Cardiac muscle cell (in vitro differentiated cells and primary cell): ENCODE measurements around the gene SLC35E1. TPM values are rescaled to one million over a fixed set of nuclear protein-coding genes. Genes with fewer than 3 reads are reported as not detected.

Experiments
- DNase-seq, 2 donors: peaks; one replicate each; pipeline versions ENCODE4 v3.0.0 to v3.0.0-alpha.2; 2010 to 2017; ENCODE audit warnings: low read depth in 1 of 2, low spot score in 1 of 2
- H3K27ac ChIP-seq: fragments of 200-600 bp; sonication (generic); 2 replicates; pipeline ENCODE4 v1.5.1; 2016
- H3K27me3 ChIP-seq: fragments of 200-600 bp; sonication (generic); 2 replicates; pipeline ENCODE4 v1.6.0; 2016; ENCODE audit warnings: control low read depth
- H3K36me3 ChIP-seq: fragments of 200-600 bp; sonication (generic); 2 replicates; pipeline ENCODE4 v1.5.1; 2016; ENCODE audit warnings: control low read depth
- H3K4me1 ChIP-seq: fragments of 200-600 bp; sonication (generic); 2 replicates; pipeline ENCODE4 v1.8.1; 2017; ENCODE audit warnings: low read depth, mild to moderate bottlenecking, mixed run types
- H3K4me3 ChIP-seq: fragments of 200-600 bp; sonication (generic); 2 replicates; pipeline ENCODE4 v1.5.1; 2016; ENCODE audit warnings: mild to moderate bottlenecking
- H3K9me3 ChIP-seq: fragments of 200-600 bp; sonication (generic); 2 replicates; pipeline ENCODE4 v1.5.1; 2017; ENCODE audit warnings: low read depth, mild to moderate bottlenecking, control low read depth
- polyA plus RNA-seq: library from polyadenylated mRNA; unstranded; fragments of >200 nt; fragmentation: Nextera tagmentation; extraction: Ambion mirVana; gene quantifications from 2 replicates; pipeline ENCODE4 v1.2.1, GENCODE V29; 2016
- total RNA-seq: library from RNA; depleted of rRNA; stranded (reverse); fragments of >200 nt; gene quantifications from 2 replicates; pipeline ENCODE4 v1.2.3, GENCODE V29; 2016
- TF ChIP-seq, protein P1 (sequence below): IDR thresholded peaks from 2 replicates; pipeline ENCODE4 v1.5.1; 2012; ENCODE audit warnings: low read depth, mild to moderate bottlenecking, low read length

Gene SLC35E1
- total and polyA plus RNA-seq, 2 experiments from 2014 or later: 22.5 to 29.7 TPM

DNA sequence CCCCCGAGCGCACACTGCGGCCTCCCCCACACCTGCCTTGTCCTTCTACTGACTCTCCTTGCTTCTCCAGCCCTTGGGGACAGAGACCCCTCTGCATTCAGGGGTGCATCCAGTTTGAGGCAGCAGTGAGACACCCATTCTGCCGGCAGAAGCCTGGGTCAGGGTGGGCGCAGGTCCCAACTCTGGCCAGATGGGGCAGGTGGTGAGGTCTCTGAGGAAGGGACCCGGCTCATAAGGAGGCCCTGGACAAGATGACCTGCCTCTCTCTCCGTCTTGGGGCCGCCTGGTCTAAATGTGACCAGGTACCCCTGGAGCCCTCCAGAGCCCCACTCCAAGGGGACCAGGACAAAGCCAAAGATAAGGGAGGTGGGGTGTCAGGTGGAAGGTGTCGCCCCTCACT lies 36.1 kb downstream of the SLC35E1 start:
- H3K36me3 ChIP-seq: peaks cover 30% of the 10 kb centered on the region
- H3K4me1 ChIP-seq: peaks cover 5% of the 10 kb centered on the region
- H3K27ac ChIP-seq: no peak overlapping the region
- TF ChIP-seq, protein P1, sequence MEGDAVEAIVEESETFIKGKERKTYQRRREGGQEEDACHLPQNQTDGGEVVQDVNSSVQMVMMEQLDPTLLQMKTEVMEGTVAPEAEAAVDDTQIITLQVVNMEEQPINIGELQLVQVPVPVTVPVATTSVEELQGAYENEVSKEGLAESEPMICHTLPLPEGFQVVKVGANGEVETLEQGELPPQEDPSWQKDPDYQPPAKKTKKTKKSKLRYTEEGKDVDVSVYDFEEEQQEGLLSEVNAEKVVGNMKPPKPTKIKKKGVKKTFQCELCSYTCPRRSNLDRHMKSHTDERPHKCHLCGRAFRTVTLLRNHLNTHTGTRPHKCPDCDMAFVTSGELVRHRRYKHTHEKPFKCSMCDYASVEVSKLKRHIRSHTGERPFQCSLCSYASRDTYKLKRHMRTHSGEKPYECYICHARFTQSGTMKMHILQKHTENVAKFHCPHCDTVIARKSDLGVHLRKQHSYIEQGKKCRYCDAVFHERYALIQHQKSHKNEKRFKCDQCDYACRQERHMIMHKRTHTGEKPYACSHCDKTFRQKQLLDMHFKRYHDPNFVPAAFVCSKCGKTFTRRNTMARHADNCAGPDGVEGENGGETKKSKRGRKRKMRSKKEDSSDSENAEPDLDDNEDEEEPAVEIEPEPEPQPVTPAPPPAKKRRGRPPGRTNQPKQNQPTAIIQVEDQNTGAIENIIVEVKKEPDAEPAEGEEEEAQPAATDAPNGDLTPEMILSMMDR: no peak
- H3K27me3 ChIP-seq: no peaks in the 10 kb centered on the region
- DNase-seq: no peak
- no peaks in the 10 kb centered on the region for H3K9me3 ChIP-seq
- no peak overlapping the region for H3K4me3 ChIP-seq

DNA sequence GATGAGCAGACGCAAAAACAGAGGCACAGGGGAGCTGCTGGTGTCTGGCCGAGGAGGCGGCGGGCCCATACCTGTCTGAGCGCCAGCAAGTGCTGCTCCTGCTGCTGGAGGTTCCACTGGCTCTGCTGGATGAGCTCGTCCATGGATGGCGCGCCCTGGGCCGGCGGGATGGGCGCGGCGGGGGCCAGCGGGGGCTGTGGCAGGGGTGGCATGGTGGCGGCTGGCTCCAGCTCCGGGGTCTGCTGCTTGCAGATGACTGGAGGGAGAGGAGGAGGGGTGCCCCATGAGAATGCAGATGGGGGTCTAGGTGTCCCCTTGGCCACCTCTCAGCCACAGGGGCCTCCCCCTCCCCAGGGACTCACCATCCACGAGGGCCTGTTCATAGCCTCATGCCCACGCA lies 36.8 kb downstream of the SLC35E1 start:
- Histone ChIP-seq H3K9me3 (no peaks in the 10 kb centered on the region), H3K4me1 (no peaks in the 10 kb centered on the region), H3K27ac (no peak overlapping the region), H3K4me3 (no peak overlapping the region), H3K27me3 (no peaks in the 10 kb centered on the region), H3K36me3 (peaks cover 38% of the 10 kb centered on the region)
- DNase-seq: no peak
- TF ChIP-seq, protein P1: no peak

DNA sequence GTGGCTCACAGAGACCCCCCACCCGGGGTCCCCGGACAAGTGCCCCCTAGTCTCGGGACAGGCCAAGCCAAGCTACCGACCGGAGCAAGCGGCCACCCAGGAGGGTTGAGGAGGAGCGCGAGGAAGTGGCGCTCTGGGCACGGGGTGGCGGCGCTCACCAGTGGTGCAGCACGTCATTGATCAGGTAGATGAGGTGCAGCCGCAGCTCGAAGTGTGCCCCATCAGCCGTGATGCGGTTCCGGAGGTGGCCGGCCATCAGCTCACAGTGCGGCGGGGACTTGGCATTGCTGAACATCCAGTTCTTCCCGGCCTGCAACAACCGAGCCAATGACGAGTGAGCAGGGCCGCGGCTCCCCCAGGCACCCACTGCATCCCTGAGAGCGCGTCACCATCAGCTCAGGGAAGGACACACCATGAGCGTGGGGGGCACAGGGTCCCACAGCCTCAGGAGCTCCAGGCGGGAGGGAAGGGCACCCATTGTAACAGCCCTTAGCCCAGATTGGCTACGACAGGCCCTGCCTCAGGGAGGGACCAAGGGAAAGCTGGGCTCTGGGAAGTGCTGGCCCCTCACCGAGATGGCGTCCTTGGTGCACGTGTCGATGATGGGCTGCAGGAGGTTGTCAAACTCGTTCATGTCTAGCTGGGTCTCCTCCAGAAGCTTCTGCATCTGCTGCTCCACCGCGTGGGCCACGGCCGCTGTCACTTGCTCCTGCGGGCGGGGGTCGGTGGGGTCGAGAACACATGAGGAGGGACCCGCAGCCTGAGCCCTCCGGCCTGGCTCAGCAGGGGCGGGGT lies 39.6 kb downstream of the SLC35E1 start:
- no peaks in the 10 kb centered on the region for H3K9me3 ChIP-seq
- peaks cover 59% of the 10 kb centered on the region for H3K36me3 ChIP-seq
- no peak overlapping the region for H3K4me3 ChIP-seq
- H3K27me3 ChIP-seq: no peaks in the 10 kb centered on the region
- no peaks in the 10 kb centered on the region for H3K4me1 ChIP-seq
- TF ChIP-seq, protein P1: no peak
- H3K27ac ChIP-seq: no peak overlapping the region
- DNase-seq: no peak

DNA sequence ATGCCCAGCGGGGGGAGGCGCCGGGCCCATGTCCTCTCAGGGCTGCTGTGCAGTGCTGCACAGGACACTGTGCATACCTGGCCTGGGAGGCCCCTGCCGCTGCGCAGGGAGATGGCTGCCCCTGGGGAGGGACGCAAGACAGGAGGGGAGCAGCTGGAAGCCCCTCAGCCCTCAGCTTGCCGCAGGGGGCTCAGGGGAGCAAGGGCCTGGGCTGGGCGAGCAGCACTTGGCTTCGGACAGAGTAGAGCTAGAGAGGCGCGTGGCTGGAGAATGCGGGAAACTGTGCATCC lies 40.9 kb downstream of the SLC35E1 start:
- DNase-seq: no peak
- TF ChIP-seq, protein P1: no peak
- no peaks in the 10 kb centered on the region for H3K9me3 ChIP-seq
- H3K27ac ChIP-seq: no peak overlapping the region
- no peaks in the 10 kb centered on the region for H3K4me1 ChIP-seq
- no peak overlapping the region for H3K4me3 ChIP-seq
- no peaks in the 10 kb centered on the region for H3K27me3 ChIP-seq
- H3K36me3 ChIP-seq: peaks cover 71% of the 10 kb centered on the region

DNA sequence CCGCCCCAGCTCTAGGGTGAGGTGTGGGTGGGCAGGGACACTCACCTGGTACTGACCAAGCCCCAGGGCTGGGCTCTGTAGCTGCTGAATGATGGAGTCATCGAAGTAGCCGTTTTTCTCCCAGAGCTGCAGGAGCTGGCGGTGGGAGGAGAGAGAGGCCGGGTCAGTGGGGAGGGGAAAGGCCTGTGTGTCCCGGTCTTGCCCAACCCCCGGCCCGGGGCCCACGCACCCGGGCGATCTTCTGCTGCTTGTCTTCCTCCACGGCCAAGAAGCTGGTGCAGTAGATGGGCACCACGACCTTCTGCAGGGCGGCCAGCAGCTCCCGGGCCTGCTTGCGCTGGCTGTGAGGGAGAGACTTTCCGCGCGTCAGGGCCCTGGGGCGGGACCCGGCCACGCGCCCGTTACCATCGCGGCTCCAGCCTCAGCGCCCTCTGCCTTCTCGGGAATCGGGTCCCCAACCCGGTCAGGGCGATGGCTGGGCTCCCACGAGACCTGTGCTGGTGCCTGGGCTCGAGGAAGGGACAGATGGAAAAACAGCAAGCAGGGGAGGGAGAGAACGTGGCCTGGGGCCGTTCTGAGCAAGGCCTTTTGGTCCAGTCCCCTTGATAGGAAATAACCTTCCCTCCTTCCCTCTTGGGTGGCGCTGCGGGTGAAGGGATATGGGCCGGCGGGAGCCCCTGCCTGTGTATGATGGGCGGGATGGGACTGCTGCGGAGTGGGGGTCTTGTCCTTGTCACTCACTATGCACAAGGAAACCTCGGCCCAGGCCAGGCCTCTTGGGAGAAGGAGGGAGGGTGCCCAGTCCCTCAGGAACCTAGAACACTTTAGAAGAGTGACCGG lies 41.5 kb downstream of the SLC35E1 start:
- TF ChIP-seq, protein P1: no peak
- DNase-seq: no peak
- Histone ChIP-seq H3K27ac (no peak overlapping the region), H3K9me3 (no peaks in the 10 kb centered on the region), H3K36me3 (peaks cover 72% of the 10 kb centered on the region), H3K4me1 (no peaks in the 10 kb centered on the region), H3K27me3 (no peaks in the 10 kb centered on the region), H3K4me3 (no peak overlapping the region)
